Cardiac muscle cell (in vitro differentiated cells and primary cell): ENCODE data around the gene CRAT. TPM values are rescaled to one million over a fixed set of nuclear protein-coding genes. Genes with fewer than 3 reads are reported as not detected.

Experiments
- DNase-seq, 2 donors: peaks; one replicate each; pipeline versions ENCODE4 v3.0.0 to v3.0.0-alpha.2; 2010 to 2017; ENCODE audit warnings: low read depth in 1 of 2, low spot score in 1 of 2
- H3K27ac ChIP-seq: fragments of 200-600 bp; sonication (generic); 2 replicates; pipeline ENCODE4 v1.5.1; 2016
- H3K27me3 ChIP-seq: fragments of 200-600 bp; sonication (generic); 2 replicates; pipeline ENCODE4 v1.6.0; 2016; ENCODE audit warnings: control low read depth
- H3K36me3 ChIP-seq: fragments of 200-600 bp; sonication (generic); 2 replicates; pipeline ENCODE4 v1.5.1; 2016; ENCODE audit warnings: control low read depth
- H3K4me1 ChIP-seq: fragments of 200-600 bp; sonication (generic); 2 replicates; pipeline ENCODE4 v1.8.1; 2017; ENCODE audit warnings: low read depth, mild to moderate bottlenecking, mixed run types
- H3K4me3 ChIP-seq: fragments of 200-600 bp; sonication (generic); 2 replicates; pipeline ENCODE4 v1.5.1; 2016; ENCODE audit warnings: mild to moderate bottlenecking
- H3K9me3 ChIP-seq: fragments of 200-600 bp; sonication (generic); 2 replicates; pipeline ENCODE4 v1.5.1; 2017; ENCODE audit warnings: low read depth, mild to moderate bottlenecking, control low read depth
- polyA plus RNA-seq: library from polyadenylated mRNA; unstranded; fragments of >200 nt; fragmentation: Nextera tagmentation; extraction: Ambion mirVana; gene quantifications from 2 replicates; pipeline ENCODE4 v1.2.1, GENCODE V29; 2016
- total RNA-seq: library from RNA; depleted of rRNA; stranded (reverse); fragments of >200 nt; gene quantifications from 2 replicates; pipeline ENCODE4 v1.2.3, GENCODE V29; 2016
- TF ChIP-seq, protein P1 (sequence below): IDR thresholded peaks from 2 replicates; pipeline ENCODE4 v1.5.1; 2012; ENCODE audit warnings: low read depth, mild to moderate bottlenecking, low read length

The CRAT gene
- total and polyA plus RNA-seq, 2 experiments from 2014 or later = 80.6 to 81.6 TPM

DNA sequence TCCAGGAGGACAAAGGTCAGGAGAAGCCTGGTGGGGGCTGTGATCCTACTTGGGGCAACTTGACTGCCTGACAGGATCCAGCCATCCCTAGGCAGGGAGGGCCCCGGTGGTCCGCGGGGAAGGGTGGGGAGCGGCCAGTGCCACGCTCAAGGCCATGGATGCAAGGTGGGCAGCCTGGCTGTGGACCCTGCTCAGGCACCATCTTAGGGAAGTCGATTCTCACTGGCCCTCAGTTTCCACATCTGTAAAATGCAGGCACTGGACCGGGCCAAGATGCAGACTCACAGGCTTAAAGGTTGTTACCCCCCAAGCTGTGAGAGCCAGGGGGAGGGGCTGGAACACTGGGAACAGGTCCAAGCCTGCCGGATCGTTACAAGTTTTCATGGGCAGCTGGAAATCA, 38.4 kb downstream of the CRAT start:
- Histone ChIP-seq H3K4me3 (no peak overlapping the region), H3K4me1 (no peaks in the 10 kb centered on the region), H3K27ac (no peak overlapping the region), H3K9me3 (no peaks in the 10 kb centered on the region), H3K27me3 (no peaks in the 10 kb centered on the region), H3K36me3 (peaks cover 8% of the 10 kb centered on the region)
- DNase-seq = no peak
- TF ChIP-seq, protein P1, sequence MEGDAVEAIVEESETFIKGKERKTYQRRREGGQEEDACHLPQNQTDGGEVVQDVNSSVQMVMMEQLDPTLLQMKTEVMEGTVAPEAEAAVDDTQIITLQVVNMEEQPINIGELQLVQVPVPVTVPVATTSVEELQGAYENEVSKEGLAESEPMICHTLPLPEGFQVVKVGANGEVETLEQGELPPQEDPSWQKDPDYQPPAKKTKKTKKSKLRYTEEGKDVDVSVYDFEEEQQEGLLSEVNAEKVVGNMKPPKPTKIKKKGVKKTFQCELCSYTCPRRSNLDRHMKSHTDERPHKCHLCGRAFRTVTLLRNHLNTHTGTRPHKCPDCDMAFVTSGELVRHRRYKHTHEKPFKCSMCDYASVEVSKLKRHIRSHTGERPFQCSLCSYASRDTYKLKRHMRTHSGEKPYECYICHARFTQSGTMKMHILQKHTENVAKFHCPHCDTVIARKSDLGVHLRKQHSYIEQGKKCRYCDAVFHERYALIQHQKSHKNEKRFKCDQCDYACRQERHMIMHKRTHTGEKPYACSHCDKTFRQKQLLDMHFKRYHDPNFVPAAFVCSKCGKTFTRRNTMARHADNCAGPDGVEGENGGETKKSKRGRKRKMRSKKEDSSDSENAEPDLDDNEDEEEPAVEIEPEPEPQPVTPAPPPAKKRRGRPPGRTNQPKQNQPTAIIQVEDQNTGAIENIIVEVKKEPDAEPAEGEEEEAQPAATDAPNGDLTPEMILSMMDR = no peak

DNA sequence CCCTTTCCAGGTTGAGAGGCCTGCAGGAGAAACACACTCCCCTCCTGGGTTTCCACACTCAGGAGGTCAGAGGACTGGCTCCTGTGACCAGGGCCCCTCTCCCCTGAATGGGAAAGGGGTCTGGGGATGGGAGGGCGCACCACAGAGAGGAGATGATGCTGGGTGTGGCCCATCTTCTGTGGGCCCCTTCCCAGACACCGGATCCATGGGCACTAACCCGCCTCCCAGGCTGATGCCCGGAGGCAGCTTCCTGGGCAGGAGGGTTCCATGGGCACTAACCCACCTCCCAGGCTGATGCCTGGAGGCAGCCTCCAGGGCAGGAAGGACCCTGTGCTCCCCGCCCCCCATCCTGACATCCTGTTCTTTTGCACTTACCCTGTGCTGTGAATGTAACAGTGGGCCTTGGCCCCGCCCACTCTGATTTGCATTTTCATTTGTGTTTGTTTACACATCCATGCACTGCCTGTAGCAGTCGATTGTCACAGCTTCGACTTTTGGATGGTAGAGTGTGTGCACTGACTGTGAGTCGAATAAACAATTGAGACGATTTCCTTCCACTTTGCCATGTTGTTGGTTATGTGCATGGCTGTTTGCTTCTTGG, 39.0 kb downstream of the CRAT start:
- Histone ChIP-seq H3K9me3 (no peaks in the 10 kb centered on the region), H3K27ac (peak overlapping the region; percentile 68), H3K4me1 (no peaks in the 10 kb centered on the region), H3K36me3 (peaks cover 9% of the 10 kb centered on the region), H3K4me3 (no peak overlapping the region), H3K27me3 (no peaks in the 10 kb centered on the region)
- TF ChIP-seq, protein P1 = no peak
- DNase-seq = no peak

DNA sequence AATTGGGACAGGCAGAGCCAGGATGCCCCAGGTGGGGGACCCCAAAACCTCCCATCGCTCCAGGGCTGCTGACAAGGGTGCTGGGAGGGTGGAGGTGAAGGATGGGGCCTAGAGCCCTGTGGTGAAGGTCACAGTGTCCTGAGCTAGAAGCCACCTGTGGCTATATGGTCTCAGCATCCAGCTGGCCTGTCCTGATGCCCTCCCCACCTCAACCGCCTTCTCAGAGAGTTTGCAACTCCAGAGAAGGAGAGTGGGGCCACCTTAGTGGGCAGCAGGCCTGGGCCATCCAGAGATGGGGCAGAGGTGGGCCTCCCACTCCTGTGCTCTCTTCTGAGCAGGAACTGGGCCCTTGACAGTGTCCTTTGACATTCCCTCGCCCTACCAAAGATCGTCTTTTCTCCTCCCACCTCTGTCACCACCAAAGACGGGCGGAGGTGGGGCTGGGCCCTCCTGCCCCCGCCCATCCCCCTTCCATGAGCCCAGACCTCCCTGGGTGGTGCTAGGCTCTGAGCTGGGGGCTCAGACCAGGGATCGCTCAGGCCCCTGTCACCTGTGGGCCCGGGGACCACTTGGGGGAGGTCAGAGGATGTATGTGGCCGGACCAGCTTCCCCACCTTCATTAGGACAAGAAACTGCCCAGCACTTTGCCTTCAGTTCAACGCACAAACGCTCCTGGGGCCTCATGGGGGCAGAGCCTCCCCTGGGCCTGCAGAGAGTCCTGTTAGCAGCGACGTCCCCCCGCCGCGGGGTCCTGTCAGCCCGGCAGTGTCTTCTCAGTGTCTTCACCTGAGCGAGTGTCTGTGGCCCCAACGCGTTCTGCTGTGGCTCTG, 39.7 kb downstream of the CRAT start:
- TF ChIP-seq, protein P1 = no peak
- peak overlapping the region; percentile 68 for H3K27ac ChIP-seq
- peaks cover 9% of the 10 kb centered on the region for H3K36me3 ChIP-seq
- H3K4me3 ChIP-seq = no peak overlapping the region
- H3K9me3 ChIP-seq = no peaks in the 10 kb centered on the region
- H3K4me1 ChIP-seq = no peaks in the 10 kb centered on the region
- no peak for DNase-seq
- no peaks in the 10 kb centered on the region for H3K27me3 ChIP-seq

DNA sequence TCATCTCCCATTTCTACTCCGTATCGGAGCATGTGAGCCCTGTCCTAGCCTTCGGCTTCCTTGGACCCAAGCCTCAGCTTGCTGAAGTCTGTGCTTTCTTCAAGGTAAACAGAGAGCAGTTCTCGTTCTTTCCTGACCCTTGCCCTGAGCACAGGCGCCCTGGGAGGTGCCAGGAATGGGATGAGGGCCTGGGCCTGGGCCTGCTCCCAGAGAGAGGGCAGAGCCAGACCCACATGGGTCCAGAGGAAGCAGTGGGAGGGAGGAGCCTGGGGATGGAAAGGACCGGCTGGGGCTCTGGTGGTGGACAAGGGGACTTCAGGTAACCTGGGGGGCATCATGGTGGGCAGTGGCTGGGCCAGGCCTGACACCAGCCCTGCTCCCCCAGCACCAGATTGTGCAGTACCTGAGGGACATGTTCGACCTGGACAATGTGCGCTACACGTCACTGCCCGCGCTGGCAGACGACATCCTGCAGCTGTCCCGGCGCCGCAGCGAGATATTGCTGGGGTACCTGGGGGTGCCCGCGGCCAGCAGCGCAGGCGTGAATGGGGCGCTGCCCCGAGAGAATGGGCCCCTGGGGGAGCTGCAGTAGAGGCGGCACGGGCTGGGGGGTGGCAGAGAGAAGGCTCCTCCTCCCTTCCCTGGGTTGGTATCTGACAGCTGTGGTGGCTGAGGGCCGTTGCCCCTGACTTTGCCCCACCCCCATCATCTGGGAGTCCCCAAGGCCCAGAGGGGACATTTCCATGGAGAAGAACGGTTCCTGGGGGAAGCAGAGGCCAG, 40.5 kb downstream of the CRAT start:
- no peaks in the 10 kb centered on the region for H3K4me1 ChIP-seq
- DNase-seq = no peak
- no peaks in the 10 kb centered on the region for H3K27me3 ChIP-seq
- peaks cover 13% of the 10 kb centered on the region for H3K36me3 ChIP-seq
- no peak overlapping the region for H3K4me3 ChIP-seq
- TF ChIP-seq, protein P1 = no peak
- no peaks in the 10 kb centered on the region for H3K9me3 ChIP-seq
- H3K27ac ChIP-seq = peak overlapping the region; percentile 72

DNA sequence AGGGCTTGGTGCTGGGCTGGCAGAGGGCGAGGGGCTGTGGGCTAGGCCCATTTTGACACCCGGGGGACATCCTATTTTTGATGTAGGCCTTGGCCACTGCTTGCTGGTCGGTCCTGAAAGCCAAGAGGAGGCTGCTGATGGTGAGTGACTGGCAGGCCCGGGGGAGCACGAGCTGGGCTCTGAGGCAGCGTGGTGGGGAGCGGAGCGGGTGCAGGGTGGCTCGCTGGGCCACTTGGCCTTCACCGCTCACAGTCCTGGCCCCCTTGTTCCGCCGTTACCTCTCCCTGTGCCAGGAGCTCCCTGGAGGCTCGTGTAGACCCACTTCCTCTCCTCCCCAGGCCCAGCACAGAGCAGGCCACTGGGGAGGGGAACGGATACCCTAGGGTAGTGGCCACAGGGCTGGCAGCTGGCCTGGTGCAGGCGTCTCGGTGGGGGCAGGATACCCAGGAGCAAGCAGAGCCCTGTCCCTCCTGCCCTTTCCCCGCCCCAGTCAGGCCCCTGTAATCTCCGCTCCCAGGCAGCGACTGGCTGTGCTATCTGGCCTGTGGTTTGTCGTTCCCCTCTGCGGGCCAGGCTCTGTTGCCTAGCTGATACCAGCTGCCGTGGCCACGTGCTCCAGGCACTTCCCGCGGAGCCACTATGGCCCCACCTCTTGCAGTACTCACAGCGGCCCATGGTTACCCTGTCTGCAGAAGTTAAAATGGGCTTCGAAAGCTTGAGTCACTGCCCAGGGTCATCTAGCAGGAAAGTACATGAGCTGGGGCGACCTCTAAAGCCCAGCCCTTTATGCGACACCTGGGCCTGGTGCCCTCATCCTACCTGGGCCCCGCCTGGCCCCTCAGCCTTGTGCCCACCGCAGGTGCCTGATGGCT, 41.4 kb downstream of the CRAT start:
- TF ChIP-seq, protein P1 = no peak
- Histone ChIP-seq H3K4me3 (no peak overlapping the region), H3K36me3 (peaks cover 18% of the 10 kb centered on the region), H3K9me3 (no peaks in the 10 kb centered on the region), H3K27ac (peak overlapping the region; percentile 72), H3K27me3 (no peaks in the 10 kb centered on the region), H3K4me1 (no peaks in the 10 kb centered on the region)
- peak; percentile 52 to 77 for DNase-seq
